Coronary artery (tissue), 2 donors: ENCODE measurements around the gene ZNF536.

Experiments
- DNase-seq: peaks from one replicate; pipeline ENCODE4 v3.0.0-alpha.2; 2017; ENCODE audit warnings: low spot score
- H3K27ac ChIP-seq, 2 donors: fragments of 200-600 bp; sonication (generic); one replicate each; pipeline ENCODE4 v1.5.1; 2016 to 2019
- H3K4me3 ChIP-seq: fragments of 200-600 bp; sonication (generic); 2 replicates; pipeline ENCODE4 v1.5.1; 2016; ENCODE audit warnings: mild to moderate bottlenecking, moderate library complexity
- TF ChIP-seq, protein P1 (sequence below): fragments of 200-600 bp; sonication (generic); IDR thresholded peaks from one replicate; pipeline ENCODE4 v1.5.1; 2019; ENCODE audit warnings: antibody characterized with exemption

The ZNF536 gene

DNA sequence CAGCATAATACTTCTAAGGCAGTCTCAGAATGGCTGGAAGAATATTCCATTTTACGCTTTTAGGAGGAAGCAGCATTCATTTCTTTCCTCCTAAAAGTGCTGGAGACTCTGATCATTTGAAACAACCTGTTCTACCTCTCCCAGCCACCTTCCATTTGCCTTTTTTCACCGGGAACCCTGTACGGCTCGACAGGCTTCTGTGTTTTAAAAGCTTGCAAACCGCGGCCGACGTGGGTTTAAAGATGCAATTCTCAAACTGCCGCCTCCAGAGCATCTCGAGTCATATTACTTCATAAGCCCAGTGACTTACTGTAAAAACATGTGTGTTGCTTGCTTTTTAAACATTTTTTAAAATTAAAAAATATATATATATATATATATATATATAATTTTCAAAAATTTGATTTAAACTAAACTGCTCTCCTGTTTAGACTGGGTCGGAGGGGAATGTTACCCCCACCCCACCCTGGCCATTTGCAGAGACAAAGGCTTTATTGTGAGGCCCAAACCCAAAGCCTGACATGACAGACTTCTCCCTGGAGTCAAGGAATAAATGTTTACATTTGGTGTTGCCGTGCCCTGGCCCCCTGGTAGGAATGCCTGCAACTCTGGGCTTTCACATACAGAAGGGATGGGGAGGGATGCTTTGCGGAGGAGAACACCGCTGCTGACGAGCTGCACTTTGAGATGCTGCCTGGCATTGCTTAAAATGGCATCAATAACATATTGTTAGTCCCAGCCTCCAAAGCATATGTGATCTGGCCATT lies 30.4 kb downstream of the ZNF536 start:
- H3K4me3 ChIP-seq = no peak overlapping the region
- TF ChIP-seq, protein P1, sequence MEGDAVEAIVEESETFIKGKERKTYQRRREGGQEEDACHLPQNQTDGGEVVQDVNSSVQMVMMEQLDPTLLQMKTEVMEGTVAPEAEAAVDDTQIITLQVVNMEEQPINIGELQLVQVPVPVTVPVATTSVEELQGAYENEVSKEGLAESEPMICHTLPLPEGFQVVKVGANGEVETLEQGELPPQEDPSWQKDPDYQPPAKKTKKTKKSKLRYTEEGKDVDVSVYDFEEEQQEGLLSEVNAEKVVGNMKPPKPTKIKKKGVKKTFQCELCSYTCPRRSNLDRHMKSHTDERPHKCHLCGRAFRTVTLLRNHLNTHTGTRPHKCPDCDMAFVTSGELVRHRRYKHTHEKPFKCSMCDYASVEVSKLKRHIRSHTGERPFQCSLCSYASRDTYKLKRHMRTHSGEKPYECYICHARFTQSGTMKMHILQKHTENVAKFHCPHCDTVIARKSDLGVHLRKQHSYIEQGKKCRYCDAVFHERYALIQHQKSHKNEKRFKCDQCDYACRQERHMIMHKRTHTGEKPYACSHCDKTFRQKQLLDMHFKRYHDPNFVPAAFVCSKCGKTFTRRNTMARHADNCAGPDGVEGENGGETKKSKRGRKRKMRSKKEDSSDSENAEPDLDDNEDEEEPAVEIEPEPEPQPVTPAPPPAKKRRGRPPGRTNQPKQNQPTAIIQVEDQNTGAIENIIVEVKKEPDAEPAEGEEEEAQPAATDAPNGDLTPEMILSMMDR = no peak
- DNase-seq = no peak
- no peak overlapping the region for H3K27ac ChIP-seq

DNA sequence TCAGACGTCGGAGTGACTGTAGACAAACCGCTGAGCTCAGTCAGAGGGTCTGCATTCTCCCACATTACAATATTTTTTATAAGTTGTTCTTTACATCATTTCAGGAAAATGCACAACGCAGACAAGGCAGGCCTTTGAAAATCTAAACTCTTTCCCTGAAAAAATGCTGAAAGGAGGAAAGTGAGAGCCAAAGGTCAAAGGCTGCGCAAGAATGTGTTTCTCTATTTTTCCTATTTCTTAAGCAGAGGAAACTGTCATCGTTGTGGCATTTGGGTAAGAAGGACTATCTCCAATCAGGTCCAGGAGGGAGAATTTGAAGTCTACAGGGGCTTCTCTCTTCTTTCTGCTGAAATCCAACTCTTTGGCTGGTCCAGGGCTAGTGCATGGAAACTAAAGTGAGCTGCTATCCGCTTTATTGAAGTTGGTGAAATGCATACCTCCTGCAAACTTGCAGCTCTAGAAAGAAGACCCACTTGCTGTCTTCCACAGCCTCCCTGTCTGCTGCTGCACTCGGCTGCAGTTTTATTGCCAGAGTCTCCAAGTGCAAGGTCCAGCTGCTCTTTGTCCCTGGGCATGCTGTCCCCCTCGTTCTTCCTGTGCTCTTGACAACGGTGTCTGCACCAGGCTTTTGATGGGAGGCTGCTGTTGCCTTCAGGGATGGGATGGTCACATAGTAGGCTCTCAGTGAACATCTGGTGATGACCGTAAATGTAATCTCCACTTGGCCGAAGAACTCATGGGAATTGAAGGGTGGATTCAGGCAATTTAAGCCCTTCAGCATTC lies 31.2 kb downstream of the ZNF536 start:
- TF ChIP-seq, protein P1 = no peak
- Histone ChIP-seq H3K27ac (no peak overlapping the region), H3K4me3 (no peak overlapping the region)
- DNase-seq = no peak

DNA sequence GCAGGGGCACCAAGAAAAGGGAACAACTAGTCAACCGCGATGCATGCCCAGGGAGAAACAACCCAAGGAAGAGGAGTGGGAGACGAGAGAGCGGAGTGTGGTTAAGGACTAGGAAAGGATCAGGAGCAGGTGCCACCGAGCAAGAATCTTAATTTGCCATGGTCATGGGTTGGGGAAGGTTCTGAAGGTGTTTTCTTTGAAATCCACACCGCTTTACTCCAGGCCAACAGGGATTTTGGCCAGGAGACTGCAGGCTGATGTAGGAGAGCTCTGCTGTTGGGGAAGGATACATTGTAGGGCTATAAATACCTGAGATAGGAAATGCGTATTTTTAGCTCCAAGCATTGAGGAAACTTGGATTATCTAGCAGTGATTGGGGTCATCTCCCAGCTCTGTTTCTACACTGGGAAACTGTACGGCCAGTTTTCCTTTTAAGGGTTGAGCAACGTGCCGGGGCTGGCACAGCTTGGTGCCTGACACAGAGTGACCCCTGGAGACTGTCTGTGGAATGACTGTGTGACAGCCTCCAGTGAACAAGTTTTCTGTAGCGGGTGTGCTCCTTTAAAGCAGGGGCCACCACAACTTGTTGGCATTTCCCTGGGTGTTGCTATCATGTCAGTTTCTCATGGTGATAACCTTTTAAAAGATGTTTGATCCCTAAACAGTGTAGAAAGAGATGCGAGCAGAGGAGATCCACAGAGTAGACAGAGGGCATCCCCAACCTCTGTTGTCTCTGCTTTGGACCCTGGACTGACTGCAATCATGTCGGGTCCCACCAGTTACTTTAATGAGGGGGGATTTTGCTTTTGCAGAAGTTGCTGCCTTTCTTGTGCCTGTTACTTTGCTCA lies 34.3 kb downstream of the ZNF536 start:
- no peak overlapping the region for H3K27ac ChIP-seq
- no peak for DNase-seq
- TF ChIP-seq, protein P1 = no peak
- no peak overlapping the region for H3K4me3 ChIP-seq

DNA sequence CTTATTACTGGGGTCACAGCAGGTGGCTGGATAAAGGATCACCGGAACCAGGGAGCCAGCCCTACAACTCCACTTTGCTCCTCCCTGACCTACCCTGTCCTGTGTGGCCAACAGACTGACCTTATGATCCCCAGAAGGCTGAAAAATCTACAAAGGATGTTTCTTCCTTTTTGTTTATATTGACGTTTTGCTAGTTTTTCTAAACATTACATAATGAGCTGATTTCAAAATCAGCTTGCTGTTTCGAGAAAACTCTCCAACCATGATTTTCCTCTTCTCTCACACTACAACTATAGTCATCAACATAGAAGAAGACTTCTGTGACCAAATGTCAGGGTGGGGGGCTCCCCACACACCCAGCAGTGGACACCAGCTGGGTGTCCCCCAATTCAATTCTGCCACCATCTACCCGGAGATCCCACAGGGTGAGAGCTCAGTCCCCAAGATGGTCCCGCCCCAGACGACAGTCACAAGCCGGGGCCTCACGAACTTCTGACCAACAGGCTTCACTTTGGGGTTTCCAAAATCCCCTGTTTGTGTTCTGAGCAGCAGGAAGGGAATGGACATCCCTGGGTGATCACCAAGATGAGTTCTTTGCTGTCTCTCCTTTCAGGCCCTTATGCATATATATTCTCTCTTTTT lies 35.0 kb downstream of the ZNF536 start:
- no peak for DNase-seq
- TF ChIP-seq, protein P1 = no peak
- Histone ChIP-seq H3K27ac (no peak overlapping the region), H3K4me3 (no peak overlapping the region)

DNA sequence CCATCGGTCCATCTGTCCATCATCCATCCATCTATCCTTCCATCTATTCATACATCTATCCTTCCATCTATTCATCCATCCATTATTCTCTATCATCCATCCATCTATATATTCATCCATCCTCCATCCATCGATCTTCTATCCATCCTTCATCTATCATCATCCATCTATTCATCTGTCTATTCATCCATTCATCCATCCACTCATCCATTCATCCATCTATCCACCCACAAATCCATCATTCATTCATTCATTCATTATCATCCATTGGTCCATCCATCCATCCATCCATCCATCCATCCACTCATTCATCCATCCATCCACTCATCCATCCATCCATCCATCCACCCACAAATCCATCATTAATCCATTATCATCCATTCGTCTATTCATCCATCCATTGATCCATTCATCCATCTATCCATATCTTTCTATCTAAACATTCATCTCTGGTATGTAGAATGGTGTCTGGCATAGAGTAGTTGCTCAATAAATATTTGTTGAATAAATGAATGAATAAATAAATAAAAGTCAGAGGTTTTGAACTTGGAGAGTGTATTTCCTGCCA lies 36.6 kb downstream of the ZNF536 start:
- no peak overlapping the region for H3K4me3 ChIP-seq
- TF ChIP-seq, protein P1 = no peak
- H3K27ac ChIP-seq = no peak overlapping the region
- DNase-seq = no peak

DNA sequence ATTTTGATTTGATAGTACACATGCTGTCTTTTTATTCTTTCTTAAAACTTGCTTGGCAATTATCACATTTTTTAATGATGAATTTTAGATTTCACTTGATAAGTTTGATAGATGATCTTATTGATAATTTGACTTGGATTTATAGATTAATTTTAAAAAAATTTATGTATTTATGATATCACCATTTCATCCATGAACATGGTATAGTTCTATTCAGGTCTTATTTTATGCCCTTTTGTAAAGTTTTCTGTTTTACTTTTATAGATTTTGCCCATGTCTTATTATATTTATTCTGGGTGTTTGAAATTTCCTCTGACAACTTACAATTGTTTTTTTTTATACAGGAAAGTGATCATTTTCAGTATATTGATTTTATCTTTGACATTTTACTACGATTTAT lies 39.5 kb downstream of the ZNF536 start:
- Histone ChIP-seq H3K4me3 (no peak overlapping the region), H3K27ac (no peak overlapping the region)
- TF ChIP-seq, protein P1 = no peak
- DNase-seq = no peak
